MCF 10A (cell line): ENCODE data around the gene CTPS2. TPM values are rescaled to one million over a fixed set of nuclear protein-coding genes. Genes with fewer than 3 reads are reported as not detected.

Experiments
- BruUV-seq: library from RNA; stranded (reverse); fragments of 400-500 nt; replicated peaks from 2 replicates; lab custom pipeline; 2021; lab: Mats Ljungman, UMichigan
- CTCF ChIA-PET: fragments of 300-600 bp; sonication (Branson Sonifier 250); formaldehyde crosslinking; extraction: SDS; loops from one replicate; lab custom pipeline; 2021; ENCODE audit warnings: antibody characterized with exemption, inconsistent platforms; lab: Yijun Ruan, JAX
- POLR2A ChIA-PET: fragments of 300-600, 350-650 bp; sonication (Branson Sonifier 250); formaldehyde crosslinking; extraction: SDS; loops from one replicate; lab custom pipeline; 2020; ENCODE audit warnings: antibody characterized with exemption, inconsistent platforms; lab: Yijun Ruan, JAX
- DNase-seq: peaks from one replicate; pipeline ENCODE4 v3.0.0-alpha.2; 2018; ENCODE audit not compliant: unreplicated experiment
- H3K27ac Mint-ChIP-seq: one replicate; pipeline ENCODE4 v1.8.0; 2022; ENCODE audit warnings: mild to moderate bottlenecking, low read depth, mixed read lengths; ENCODE audit not compliant: unreplicated experiment
- H3K27me3 Mint-ChIP-seq: one replicate; pipeline ENCODE4 v1.8.0; 2022; ENCODE audit warnings: mixed read lengths; ENCODE audit not compliant: insufficient read depth, unreplicated experiment
- H3K36me3 Mint-ChIP-seq: one replicate; pipeline ENCODE4 v1.8.0; 2022; ENCODE audit warnings: mild to moderate bottlenecking, moderate library complexity, mixed read lengths; ENCODE audit not compliant: insufficient read depth, unreplicated experiment
- H3K4me1 Mint-ChIP-seq: one replicate; pipeline ENCODE4 v1.8.0; 2022; ENCODE audit warnings: mixed read lengths; ENCODE audit not compliant: insufficient read depth, unreplicated experiment
- H3K4me3 Mint-ChIP-seq: one replicate; pipeline ENCODE4 v1.8.0; 2022; ENCODE audit warnings: mild to moderate bottlenecking, moderate library complexity, mixed read lengths; ENCODE audit not compliant: unreplicated experiment
- H3K9me3 Mint-ChIP-seq: one replicate; pipeline ENCODE4 v1.8.0; 2022; ENCODE audit warnings: mixed read lengths; ENCODE audit not compliant: unreplicated experiment
- intact Hi-C: fragments of 100-400 bp; cut with micrococcal nuclease; formaldehyde crosslinking; loops from 2 replicates; pipeline ENCODE4 v1.14.1; 2022
- total RNA-seq: library from RNA; stranded (reverse); gene quantifications from 2 replicates; pipeline ENCODE4 v1.2.3, GENCODE V29; 2022
- TF ChIP-seq, protein P1 (sequence below): fragments of 200-600 bp; IDR thresholded peaks from one replicate; pipeline ENCODE4 v1.8.0; 2022; ENCODE audit warnings: antibody characterized with exemption, mild to moderate bottlenecking; ENCODE audit not compliant: unreplicated experiment

Gene CTPS2
- total RNA-seq, 1 experiment from 2014 or later, result 5.3 TPM

DNA sequence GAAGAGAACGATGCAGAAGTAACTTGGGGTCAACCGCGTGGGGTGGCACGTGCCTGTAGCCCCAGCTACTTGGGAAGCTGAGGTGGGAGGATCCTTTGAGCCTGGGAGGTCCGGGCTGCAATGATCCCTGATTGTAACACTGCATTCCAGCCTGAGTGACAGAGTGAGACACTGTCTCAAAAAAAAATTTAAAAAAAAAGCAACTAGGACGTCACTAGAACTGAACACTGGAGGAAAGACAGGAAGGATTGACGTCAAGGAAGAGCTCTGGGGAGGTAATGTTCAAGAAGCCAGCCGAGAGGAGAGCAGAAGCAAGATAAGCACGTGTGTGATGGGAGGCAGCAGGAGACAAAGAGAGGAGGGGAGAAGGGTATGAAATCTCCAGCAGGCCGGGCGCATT is 33.8 kb downstream of the CTPS2 start:
- ChIA-PET POLR2A (no interaction called here), CTCF (interaction anchor here (0.7 to 1.5 kb wide), 3 partner anchors 8 to 242 kb away, joined by 3 to 4 read pairs (median 3); no protein-coding TSS in a partner anchor)
- no TSS peak for BruUV-seq
- no peaks in the 10 kb centered on the region for H3K4me1 Mint-ChIP-seq
- H3K27me3 Mint-ChIP-seq, result peaks cover 54% of the 10 kb centered on the region
- no peak overlapping the region for H3K4me3 Mint-ChIP-seq
- H3K9me3 Mint-ChIP-seq, result no peaks in the 10 kb centered on the region
- H3K36me3 Mint-ChIP-seq, result peaks cover 27% of the 10 kb centered on the region
- TF ChIP-seq, protein P1, sequence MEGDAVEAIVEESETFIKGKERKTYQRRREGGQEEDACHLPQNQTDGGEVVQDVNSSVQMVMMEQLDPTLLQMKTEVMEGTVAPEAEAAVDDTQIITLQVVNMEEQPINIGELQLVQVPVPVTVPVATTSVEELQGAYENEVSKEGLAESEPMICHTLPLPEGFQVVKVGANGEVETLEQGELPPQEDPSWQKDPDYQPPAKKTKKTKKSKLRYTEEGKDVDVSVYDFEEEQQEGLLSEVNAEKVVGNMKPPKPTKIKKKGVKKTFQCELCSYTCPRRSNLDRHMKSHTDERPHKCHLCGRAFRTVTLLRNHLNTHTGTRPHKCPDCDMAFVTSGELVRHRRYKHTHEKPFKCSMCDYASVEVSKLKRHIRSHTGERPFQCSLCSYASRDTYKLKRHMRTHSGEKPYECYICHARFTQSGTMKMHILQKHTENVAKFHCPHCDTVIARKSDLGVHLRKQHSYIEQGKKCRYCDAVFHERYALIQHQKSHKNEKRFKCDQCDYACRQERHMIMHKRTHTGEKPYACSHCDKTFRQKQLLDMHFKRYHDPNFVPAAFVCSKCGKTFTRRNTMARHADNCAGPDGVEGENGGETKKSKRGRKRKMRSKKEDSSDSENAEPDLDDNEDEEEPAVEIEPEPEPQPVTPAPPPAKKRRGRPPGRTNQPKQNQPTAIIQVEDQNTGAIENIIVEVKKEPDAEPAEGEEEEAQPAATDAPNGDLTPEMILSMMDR, result no peak
- H3K27ac Mint-ChIP-seq, result no peak overlapping the region
- no peak for DNase-seq
- intact Hi-C loops, result loop anchor here (10.0 kb wide), 1 partner anchor 914 kb away; no protein-coding TSS in a partner anchor

DNA sequence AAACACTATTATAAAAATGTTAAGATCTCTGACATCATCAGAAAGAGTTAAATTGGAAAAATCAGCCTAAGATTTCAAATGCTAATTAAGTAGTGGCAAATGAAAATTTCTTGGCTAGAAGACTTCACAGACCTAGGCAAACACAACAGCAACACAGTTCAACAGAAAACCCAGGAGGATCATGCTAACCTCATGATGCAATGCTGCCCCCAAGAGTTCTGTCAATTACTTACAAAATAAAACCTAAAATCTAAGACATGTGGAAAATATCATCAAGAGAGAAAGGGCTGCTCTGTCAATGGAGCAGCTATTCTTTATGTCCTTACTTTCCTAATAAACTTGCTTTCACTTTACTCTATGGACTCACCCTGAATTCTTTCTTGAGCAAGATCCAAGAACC is 41.5 kb downstream of the CTPS2 start:
- ChIA-PET CTCF (interaction anchor here (0.6 to 4.7 kb wide), 12 partner anchors 10 to 1153 kb away, joined by 3 to 34 read pairs (median 4); partner anchors contain the start of gene S100G), POLR2A (no interaction called here)
- peaks cover 33% of the 10 kb centered on the region for H3K36me3 Mint-ChIP-seq
- no peak overlapping the region for H3K4me3 Mint-ChIP-seq
- intact Hi-C loops, result loop anchor here (1.0 to 10.0 kb wide), 4 partner anchors 235 to 906 kb away; partner anchors contain the start of gene GRPR
- TF ChIP-seq, protein P1, result peak; percentile 45
- no peaks in the 10 kb centered on the region for H3K4me1 Mint-ChIP-seq
- H3K27ac Mint-ChIP-seq, result no peak overlapping the region
- BruUV-seq, result no TSS peak
- DNase-seq, result peak; percentile 57
- no peaks in the 10 kb centered on the region for H3K9me3 Mint-ChIP-seq
- H3K27me3 Mint-ChIP-seq, result peaks cover 23% of the 10 kb centered on the region

DNA sequence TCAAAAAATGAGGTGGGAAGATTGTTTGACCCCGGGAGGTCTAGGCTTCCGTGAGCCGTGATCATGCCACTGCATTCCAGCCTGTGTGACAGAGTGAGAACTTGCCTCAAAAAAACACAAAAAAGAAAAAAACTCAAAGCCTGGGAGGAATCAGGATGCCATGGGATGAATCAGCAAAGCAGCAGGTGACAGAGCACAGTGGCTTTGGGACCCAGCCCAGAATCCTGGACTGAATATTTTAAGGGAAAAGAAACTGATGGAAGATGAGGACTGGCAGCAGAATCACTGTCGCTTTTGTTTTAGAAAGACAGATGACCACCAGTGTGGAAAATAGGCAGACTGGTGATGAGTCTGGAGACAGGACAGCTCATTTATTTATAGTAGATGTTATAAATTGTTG is 45.9 kb downstream of the CTPS2 start:
- BruUV-seq, result no TSS peak
- POLR2A ChIA-PET, result no interaction called here
- DNase-seq, result no peak
- H3K4me3 Mint-ChIP-seq, result no peak overlapping the region
- TF ChIP-seq, protein P1, result no peak
- H3K9me3 Mint-ChIP-seq, result no peaks in the 10 kb centered on the region
- no peaks in the 10 kb centered on the region for H3K4me1 Mint-ChIP-seq
- H3K27ac Mint-ChIP-seq, result no peak overlapping the region
- H3K27me3 Mint-ChIP-seq, result peaks cover 47% of the 10 kb centered on the region
- intact Hi-C loops, result no loop called here
- H3K36me3 Mint-ChIP-seq, result peaks cover 13% of the 10 kb centered on the region
- CTCF ChIA-PET, result interaction anchor here (0.6 to 3.9 kb wide), 3 partner anchors 229 to 737 kb away, joined by 3 to 37 read pairs (median 12); no protein-coding TSS in a partner anchor

DNA sequence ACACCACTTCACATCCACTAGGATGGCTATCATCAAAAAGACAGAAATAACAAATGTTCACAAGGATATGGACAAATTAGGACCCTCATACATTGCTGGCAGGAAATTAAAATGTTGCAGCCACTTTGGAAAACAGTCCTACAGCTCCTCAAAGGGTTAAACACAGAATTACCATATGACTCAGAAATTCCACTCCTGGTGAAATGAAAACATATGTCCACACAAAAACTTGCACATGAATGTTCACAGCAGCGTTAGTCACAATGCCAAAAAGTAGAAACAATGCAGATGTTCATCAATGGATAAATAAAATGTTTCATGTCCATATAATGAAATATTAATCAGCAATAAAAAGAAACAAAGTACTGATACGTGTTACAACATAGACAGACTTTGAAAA is 47.4 kb downstream of the CTPS2 start:
- Mint-ChIP-seq H3K36me3 (peaks cover 11% of the 10 kb centered on the region), H3K27me3 (peaks cover 47% of the 10 kb centered on the region), H3K4me1 (no peaks in the 10 kb centered on the region), H3K27ac (no peak overlapping the region), H3K4me3 (no peak overlapping the region), H3K9me3 (no peaks in the 10 kb centered on the region)
- intact Hi-C loops, result no loop called here
- TF ChIP-seq, protein P1, result no peak
- CTCF ChIA-PET, result interaction anchor here (1.0 to 3.9 kb wide), 8 partner anchors 9 to 546 kb away, joined by 4 to 37 read pairs (median 6); partner anchors contain the start of gene S100G
- no TSS peak for BruUV-seq
- POLR2A ChIA-PET, result interaction anchor here (1.2 kb wide), 1 partner anchor 11 kb away, joined by 3 read pairs; no protein-coding TSS in a partner anchor
- peak; percentile 12 for DNase-seq
